ENCODE measurements around the gene PTPN12. TPM values are rescaled to one million over a fixed set of nuclear protein-coding genes. Genes with fewer than 3 reads are reported as not detected.

PTPN12 gene
- total and polyA plus RNA-seq, 2 donors from 2014 or later: 19.2 to 83.1 TPM

DNA sequence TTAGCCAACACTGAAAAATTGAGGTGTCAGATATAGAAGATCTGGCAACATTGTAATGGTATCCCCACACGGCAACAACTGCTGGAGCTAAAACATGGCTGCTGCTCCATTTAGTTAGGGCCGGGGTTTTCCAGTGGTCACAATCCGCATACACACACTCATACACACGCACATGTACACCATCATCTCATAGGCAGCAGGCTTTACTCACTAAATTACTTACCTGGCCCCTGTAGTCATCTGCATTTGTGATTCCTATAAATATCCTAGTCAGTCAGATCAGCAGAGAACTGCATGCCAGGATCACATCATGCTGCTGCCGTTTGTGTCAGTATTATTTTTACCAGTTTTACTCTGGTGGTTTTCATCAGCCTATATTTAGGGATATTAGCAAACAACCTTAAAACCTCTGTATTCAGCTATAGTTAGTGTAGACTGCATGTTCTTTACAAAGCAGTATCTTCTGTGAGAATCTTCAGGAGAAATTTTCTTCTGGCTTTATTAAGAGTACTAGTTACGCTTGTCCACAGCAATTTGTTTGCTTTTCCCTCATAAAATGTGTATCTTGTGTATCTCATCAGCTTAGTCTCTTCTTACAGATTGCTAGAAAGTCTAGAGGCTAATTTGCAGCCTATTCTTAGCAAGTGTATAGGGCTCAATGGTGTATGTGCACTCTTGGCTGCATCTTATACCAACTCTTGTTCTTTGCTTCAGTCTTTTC, 38.3 kb upstream of the PTPN12 start:
- no peak overlapping the region for H3K4me3 ChIP-seq (ENCODE audit: low read length in 3 of 3)
- H3K36me3 ChIP-seq (ENCODE audit: control insufficient read depth in 2 of 3, insufficient read depth in 3 of 3, low read length in 3 of 3): no peaks in the 10 kb centered on the region
- DNase-seq: no peak
- H3K27ac ChIP-seq (ENCODE audit: low read depth in 2 of 2, low read length in 2 of 2): no peak overlapping the region
- H3K4me1 ChIP-seq (ENCODE audit: control insufficient read depth in 2 of 3, insufficient read depth in 2 of 3, low read depth in 1 of 3, low read length in 3 of 3): peaks cover 0 to 6% (median 0%) of the 10 kb centered on the region in 3 donors
- H3K27me3 ChIP-seq (ENCODE audit: control insufficient read depth, insufficient read depth, low read length): no peaks in the 10 kb centered on the region
- TF ChIP-seq, protein P1, sequence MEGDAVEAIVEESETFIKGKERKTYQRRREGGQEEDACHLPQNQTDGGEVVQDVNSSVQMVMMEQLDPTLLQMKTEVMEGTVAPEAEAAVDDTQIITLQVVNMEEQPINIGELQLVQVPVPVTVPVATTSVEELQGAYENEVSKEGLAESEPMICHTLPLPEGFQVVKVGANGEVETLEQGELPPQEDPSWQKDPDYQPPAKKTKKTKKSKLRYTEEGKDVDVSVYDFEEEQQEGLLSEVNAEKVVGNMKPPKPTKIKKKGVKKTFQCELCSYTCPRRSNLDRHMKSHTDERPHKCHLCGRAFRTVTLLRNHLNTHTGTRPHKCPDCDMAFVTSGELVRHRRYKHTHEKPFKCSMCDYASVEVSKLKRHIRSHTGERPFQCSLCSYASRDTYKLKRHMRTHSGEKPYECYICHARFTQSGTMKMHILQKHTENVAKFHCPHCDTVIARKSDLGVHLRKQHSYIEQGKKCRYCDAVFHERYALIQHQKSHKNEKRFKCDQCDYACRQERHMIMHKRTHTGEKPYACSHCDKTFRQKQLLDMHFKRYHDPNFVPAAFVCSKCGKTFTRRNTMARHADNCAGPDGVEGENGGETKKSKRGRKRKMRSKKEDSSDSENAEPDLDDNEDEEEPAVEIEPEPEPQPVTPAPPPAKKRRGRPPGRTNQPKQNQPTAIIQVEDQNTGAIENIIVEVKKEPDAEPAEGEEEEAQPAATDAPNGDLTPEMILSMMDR (IDR thresholded peaks at IDR 0.05; ENCODE audit: borderline replicate concordance, extremely low read depth, insufficient read depth): no peak
- intact Hi-C loops (cut with DNase I): no loop called here
- H3K9me3 ChIP-seq (ENCODE audit: control insufficient read depth in 2 of 3, insufficient read depth in 1 of 3, low read length in 3 of 3): no peaks in the 10 kb centered on the region
- no peak for FAIRE-seq
- H3K9ac ChIP-seq (ENCODE audit: low read length in 3 of 3): no peak overlapping the region

DNA sequence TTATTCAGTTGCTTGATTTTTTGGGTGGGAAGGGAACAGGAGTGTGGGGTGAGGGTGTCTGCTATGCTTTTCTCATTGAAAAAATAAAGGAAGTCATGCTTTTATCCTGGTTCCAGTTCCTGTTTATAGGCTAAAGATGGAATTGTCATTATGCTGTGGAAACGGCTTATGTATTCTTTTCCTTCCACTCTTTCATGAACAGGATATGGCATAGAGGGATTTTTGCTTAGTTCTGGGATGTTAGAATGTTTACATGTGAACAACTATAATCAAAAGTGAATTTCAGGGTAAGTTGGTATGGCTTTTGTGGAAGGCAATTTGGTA, 35.9 kb upstream of the PTPN12 start:
- DNase-seq (no peak), FAIRE-seq (no peak)
- H3K27me3 ChIP-seq (ENCODE audit: control insufficient read depth, insufficient read depth, low read length): no peaks in the 10 kb centered on the region
- H3K9ac ChIP-seq (ENCODE audit: low read length in 3 of 3): no peak overlapping the region
- TF ChIP-seq, protein P1 (IDR thresholded peaks at IDR 0.05; ENCODE audit: borderline replicate concordance, extremely low read depth, insufficient read depth): no peak
- no peak overlapping the region for H3K27ac ChIP-seq (ENCODE audit: low read depth in 2 of 2, low read length in 2 of 2)
- no peaks in the 10 kb centered on the region for H3K36me3 ChIP-seq (ENCODE audit: control insufficient read depth in 2 of 3, insufficient read depth in 3 of 3, low read length in 3 of 3)
- no peaks in the 10 kb centered on the region for H3K9me3 ChIP-seq (ENCODE audit: control insufficient read depth in 2 of 3, insufficient read depth in 1 of 3, low read length in 3 of 3)
- peaks cover 0 to 6% (median 0%) of the 10 kb centered on the region in 3 donors for H3K4me1 ChIP-seq (ENCODE audit: control insufficient read depth in 2 of 3, insufficient read depth in 2 of 3, low read depth in 1 of 3, low read length in 3 of 3)
- no peak overlapping the region for H3K4me3 ChIP-seq (ENCODE audit: low read length in 3 of 3)
- intact Hi-C loops (cut with DNase I): no loop called here

DNA sequence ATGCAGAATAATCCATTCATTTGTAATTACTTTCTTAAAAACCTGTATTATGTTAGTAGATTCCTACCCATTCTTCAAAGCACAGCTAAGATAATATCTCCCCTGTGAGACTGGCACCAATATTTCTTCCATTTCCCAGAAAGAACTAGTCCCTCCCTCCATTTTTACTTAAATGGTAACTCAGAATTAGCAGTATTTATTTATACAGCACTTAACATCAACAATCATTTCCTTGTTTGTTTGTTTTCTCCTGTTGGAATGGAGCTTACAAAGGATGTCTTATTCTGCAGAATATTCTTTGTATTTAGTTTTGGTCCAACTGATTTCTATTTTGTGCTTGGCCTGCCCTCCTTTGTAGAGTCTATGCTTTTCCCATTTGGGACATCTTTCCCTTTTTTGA, 32.1 kb upstream of the PTPN12 start:
- H3K9ac ChIP-seq (ENCODE audit: low read length in 3 of 3): no peak overlapping the region
- FAIRE-seq: no peak

More for the DNA sequence above, 32.1 kb upstream of the PTPN12 start:
- intact Hi-C loops (cut with DNase I): no loop called here
- no peak overlapping the region for H3K4me3 ChIP-seq (ENCODE audit: low read length in 3 of 3)
- no peak overlapping the region for H3K27ac ChIP-seq (ENCODE audit: low read depth in 2 of 2, low read length in 2 of 2)
- no peaks in the 10 kb centered on the region for H3K9me3 ChIP-seq (ENCODE audit: control insufficient read depth in 2 of 3, insufficient read depth in 1 of 3, low read length in 3 of 3)
- no peaks in the 10 kb centered on the region for H3K27me3 ChIP-seq (ENCODE audit: control insufficient read depth, insufficient read depth, low read length)
- DNase-seq: no peak
- H3K36me3 ChIP-seq (ENCODE audit: control insufficient read depth in 2 of 3, insufficient read depth in 3 of 3, low read length in 3 of 3): no peaks in the 10 kb centered on the region
- TF ChIP-seq, protein P1 (IDR thresholded peaks at IDR 0.05; ENCODE audit: borderline replicate concordance, extremely low read depth, insufficient read depth): no peak
- H3K4me1 ChIP-seq (ENCODE audit: control insufficient read depth in 2 of 3, insufficient read depth in 2 of 3, low read depth in 1 of 3, low read length in 3 of 3): peaks cover 0 to 6% (median 0%) of the 10 kb centered on the region in 3 donors
